ENCODE results near the gene NTRK1.

Gene NTRK1

DNA sequence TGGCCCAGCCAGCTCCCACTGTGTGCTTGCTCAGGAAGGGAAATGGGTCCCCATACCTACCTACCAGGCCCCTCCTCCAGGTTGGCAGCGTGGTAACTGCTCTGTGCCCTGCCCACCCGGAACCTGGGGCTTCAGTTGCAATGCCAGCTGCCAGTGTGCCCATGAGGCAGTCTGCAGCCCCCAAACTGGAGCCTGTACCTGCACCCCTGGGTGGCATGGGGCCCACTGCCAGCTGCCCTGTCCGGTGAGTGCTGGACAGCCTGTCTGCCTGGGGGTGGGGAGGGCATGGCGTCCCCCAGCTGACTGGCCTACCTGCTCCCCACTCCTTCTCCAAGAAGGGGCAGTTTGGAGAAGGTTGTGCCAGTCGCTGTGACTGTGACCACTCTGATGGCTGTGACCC lies 49.0 kb downstream of the NTRK1 start:
- TF ChIP-seq, protein P1, sequence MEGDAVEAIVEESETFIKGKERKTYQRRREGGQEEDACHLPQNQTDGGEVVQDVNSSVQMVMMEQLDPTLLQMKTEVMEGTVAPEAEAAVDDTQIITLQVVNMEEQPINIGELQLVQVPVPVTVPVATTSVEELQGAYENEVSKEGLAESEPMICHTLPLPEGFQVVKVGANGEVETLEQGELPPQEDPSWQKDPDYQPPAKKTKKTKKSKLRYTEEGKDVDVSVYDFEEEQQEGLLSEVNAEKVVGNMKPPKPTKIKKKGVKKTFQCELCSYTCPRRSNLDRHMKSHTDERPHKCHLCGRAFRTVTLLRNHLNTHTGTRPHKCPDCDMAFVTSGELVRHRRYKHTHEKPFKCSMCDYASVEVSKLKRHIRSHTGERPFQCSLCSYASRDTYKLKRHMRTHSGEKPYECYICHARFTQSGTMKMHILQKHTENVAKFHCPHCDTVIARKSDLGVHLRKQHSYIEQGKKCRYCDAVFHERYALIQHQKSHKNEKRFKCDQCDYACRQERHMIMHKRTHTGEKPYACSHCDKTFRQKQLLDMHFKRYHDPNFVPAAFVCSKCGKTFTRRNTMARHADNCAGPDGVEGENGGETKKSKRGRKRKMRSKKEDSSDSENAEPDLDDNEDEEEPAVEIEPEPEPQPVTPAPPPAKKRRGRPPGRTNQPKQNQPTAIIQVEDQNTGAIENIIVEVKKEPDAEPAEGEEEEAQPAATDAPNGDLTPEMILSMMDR (IDR thresholded peaks at IDR 0.05; ENCODE audit: control insufficient read depth, extremely low read depth, insufficient read depth): no peak
- DNase-seq (ENCODE audit: low read depth): no peak
- H3K4me3 ChIP-seq (ENCODE audit: low read depth, low read length): no peak overlapping the region

GRCh38 chr1:156910309-156910782 lies 49.7 kb downstream of the NTRK1 start:
- DNase-seq (ENCODE audit: low read depth): no peak
- no peak overlapping the region for H3K4me3 ChIP-seq (ENCODE audit: low read depth, low read length)
- TF ChIP-seq, protein P1 (IDR thresholded peaks at IDR 0.05; ENCODE audit: control insufficient read depth, extremely low read depth, insufficient read depth): peak; percentile 92

- no peak for DNase-seq (ENCODE audit: low read depth)
- TF ChIP-seq, protein P1 (IDR thresholded peaks at IDR 0.05; ENCODE audit: control insufficient read depth, extremely low read depth, insufficient read depth): no peak
- no peak overlapping the region for H3K4me3 ChIP-seq (ENCODE audit: low read depth, low read length)
Observed at GRCh38 chr1:156911577-156912298, 51.1 kb downstream of the NTRK1 start.

GRCh38 chr1:156912310-156912709 lies 51.6 kb downstream of the NTRK1 start:
- no peak overlapping the region for H3K4me3 ChIP-seq (ENCODE audit: low read depth, low read length)
- TF ChIP-seq, protein P1 (IDR thresholded peaks at IDR 0.05; ENCODE audit: control insufficient read depth, extremely low read depth, insufficient read depth): no peak
- no peak for DNase-seq (ENCODE audit: low read depth)

- no peak overlapping the region for H3K4me3 ChIP-seq (ENCODE audit: low read depth, low read length)
- DNase-seq (ENCODE audit: low read depth): no peak
- TF ChIP-seq, protein P1 (IDR thresholded peaks at IDR 0.05; ENCODE audit: control insufficient read depth, extremely low read depth, insufficient read depth): peak; percentile 14
Observed at GRCh38 chr1:156912861-156913808, 52.5 kb downstream of the NTRK1 start.

DNA sequence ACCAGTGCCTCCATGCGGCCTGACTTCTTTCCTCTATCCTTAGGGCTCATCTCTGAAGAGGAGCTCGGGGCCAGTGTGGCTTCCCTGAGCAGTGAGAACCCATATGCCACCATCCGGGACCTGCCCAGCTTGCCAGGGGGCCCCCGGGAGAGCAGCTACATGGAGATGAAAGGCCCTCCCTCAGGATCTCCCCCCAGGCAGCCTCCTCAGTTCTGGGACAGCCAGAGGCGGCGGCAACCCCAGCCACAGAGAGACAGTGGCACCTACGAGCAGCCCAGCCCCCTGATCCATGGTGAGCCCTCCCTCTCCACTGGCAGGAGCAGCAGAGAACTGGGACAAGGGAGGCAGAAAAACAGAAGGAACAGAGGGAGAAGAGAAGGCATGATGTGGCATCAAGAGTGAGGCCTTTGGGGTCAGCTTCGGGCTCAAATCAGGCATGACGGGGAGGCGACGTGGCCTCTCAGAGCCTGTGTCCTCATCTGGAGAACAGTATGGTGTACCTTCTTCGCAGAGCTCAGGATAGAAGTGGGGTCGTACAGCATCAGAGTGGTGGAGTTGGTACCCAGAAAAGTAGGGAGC lies 53.2 kb downstream of the NTRK1 start:
- no peak for DNase-seq (ENCODE audit: low read depth)
- TF ChIP-seq, protein P1 (IDR thresholded peaks at IDR 0.05; ENCODE audit: control insufficient read depth, extremely low read depth, insufficient read depth): no peak
- no peak overlapping the region for H3K4me3 ChIP-seq (ENCODE audit: low read depth, low read length)
